GM19452 (cell line): ENCODE measurements around the gene SLC40A1.

Source experiments
- ATAC-seq: cut with Tn5 transposase; IDR thresholded peaks from one replicate; pipeline ENCODE4 v1.9.1; 2021; ENCODE audit not compliant: unreplicated experiment

The SLC40A1 gene

DNA sequence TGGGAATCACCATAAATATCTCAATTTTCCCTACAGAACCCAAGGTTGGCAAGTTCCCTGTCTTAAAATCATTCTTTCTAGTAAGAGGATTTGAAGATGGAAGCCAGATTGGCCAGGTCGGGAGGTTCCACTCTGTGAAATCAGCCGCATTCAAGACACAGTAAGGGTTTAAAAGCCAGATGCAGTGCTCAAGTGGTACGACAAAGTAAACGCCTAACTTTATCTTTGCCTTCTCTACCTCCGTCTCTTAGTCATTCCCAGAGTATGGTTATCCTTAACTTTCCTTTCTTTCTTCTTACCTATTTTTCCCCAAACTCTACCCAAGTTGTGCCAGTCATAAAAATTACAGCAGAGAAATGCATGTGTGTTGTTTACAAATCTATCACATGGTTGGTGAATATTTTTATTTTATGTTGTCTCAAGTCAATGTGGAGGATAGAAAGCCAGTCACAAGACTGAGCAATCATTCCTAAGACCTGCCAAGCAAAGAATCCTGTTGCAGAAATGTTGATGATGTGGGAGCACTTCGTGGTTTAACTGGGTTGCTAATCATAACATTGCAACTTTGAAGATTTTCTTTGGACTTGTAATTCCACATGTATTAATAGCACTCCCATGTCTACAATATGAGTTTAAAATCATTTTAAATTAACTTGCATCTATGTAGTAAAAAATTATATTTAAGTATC lies 62.6 kb downstream of the SLC40A1 start:
- no peak for ATAC-seq

DNA sequence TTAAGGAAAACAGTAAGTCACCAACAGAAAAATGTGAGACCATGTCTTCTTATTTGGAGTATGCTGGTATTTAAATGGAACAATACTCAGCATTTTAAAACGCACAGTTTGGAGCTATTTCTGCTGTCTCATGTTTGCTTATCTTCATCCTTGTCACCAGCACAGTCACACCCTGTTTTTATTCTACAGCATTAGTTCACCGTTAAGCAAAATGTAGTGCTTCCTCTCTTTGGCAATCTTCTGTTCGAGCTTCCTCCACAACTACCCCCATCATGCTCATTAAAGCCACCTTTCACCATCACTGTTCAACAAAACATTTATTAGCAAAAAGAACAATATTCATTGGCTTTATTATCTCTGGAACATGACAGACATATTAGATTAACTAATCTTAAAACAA lies 64.0 kb downstream of the SLC40A1 start:
- ATAC-seq = no peak

- no peak for ATAC-seq
Observed at GRCh38 chr2:189515264-189515663, 65.3 kb downstream of the SLC40A1 start.

DNA sequence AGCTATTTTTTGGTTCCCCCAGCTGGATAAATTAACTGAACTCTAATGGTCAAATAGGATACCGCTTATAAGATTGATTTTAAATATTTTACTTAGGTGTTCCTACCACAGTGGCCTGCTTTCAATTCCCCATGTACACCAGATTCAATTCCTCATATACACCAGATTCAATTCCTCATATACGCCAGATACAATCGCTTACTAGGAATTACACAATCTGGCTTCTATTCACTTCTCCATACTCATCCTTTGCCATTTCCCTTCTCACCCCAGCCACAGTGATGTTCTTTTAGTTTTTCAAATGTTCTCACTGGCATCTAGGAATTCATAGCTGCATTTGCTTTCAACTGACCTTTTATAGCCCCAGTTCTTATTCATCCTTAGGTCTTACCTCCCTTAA lies 66.5 kb downstream of the SLC40A1 start:
- ATAC-seq = no peak

DNA sequence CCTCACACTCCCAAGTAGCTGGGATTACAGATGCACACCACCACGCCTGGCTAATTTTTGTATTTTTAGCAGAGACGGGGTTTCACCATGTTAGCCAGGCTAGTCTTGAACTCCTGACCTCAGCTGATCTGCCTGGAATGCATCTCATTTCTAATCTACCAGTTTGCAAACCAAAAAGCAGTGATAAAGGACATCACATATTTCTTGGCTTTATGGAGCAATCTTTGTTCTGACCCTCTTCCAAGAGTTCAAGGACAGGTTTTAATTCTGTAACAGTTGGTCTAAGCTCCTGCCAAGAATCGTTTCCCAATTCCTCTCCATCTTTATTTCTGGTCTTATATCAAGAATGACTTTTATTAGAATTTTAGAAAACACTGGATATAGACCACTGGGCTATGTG lies 67.7 kb downstream of the SLC40A1 start:
- ATAC-seq = no peak

DNA sequence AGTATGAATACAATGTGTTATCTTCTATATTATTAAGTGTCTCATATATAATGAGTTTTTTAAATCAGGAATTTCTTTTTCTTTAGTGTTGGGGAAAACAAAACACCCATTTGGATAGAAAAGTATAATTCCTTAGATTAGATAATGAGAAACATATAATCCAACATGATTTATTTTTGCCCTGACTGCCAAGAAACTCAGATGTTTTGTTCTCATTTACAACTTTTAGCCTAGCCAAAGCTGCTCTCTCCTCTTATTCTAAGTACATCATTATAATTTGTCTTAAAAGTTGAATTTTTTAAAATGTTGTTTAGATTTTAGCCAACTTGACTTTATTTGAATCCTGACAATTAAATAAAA lies 68.6 kb downstream of the SLC40A1 start:
- no peak for ATAC-seq

DNA sequence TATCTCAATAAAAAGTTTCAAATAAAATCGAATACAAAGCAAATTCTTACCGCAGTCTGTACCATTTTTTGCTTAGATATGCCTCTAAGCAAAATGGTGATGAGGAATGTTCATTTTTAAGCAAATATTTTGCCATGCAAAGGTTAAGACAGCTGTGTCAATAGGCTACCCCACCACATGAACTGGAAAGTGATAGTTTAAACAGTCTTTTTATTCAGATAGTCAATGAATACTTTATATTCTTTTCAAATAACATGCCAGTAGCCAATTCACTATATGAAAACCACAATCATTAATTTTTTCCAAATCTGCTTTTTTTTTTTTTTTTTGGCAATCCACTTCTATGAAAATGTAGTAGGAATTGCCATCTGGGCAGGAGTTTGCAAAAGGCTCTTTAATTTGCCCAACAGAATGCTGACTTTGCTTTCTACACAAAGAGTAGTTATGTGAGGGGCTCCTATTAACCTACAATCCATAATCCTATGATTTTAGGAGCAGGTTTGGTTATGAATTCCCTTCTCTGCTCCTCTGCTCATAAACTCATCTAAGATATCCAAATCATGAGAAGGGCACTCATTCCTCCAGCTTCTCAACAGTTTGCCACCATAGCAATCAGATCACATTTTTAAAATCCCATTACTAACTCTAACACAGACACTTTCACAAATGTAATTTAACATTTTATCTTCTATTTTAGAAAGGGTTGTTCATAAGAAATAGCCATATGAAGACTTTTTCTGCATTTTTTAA lies 69.2 kb downstream of the SLC40A1 start:
- ATAC-seq = no peak
